ENCODE results near the gene ATP11B.

DNA sequence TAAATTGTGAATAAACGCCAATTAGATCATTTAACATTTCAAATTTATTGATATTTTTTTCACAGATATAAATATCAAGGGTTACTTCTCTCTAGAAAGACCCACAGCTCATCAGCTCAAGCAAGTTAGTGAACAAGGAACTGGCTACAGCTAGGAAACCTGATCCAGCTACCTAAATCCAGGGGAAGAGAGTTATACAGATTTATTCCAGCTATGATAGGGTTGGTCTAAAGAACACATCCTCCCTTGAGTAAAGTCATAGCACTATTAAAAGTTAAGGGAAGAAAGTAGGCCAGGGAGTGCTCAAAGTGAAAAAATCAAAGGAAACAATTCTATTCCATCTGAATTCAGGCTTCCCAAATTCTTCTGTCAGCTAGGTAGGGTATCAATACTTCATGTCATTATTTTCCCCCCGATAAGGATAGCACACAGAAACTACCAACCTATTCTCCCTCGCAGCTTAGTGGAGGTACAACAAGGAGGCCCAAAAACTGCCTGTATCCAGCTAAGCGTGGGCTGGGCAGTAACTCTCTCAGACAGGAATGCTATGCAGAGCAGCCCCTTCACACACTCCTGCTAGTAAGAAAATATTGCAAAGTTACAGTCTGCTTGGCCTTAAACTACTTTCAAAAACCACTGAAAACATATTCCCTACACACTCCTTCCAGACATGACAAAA, 143.1 kb downstream of the ATP11B start:
- no peak for TF ChIP-seq POLR2AphosphoS5 (IDR thresholded peaks at IDR 0.05; ENCODE audit: borderline replicate concordance, low read depth, low read length)
- no peak for TF ChIP-seq EZH2 (IDR thresholded peaks at IDR 0.05)
- TF ChIP-seq FOXP2 (optimal IDR thresholded peaks at IDR 0.05; ENCODE audit: control extremely low read depth, extremely low read length, insufficient read depth), result no peak
